Stimulated activated CD8-positive, alpha-beta memory T cell treated with anti-CD3 and anti-CD28 coated beads, Interleukin-12 subunit alpha, Interleukin-12 subunit beta, amount 100 ng/mL, for 4 hours (primary cell): ENCODE data around the gene POC5.

ENCODE experiments used
- DNase-seq: peaks from one replicate; pipeline ENCODE4 v3.0.0-alpha.2; 2020; ENCODE audit warnings: low read depth

The POC5 gene

DNA sequence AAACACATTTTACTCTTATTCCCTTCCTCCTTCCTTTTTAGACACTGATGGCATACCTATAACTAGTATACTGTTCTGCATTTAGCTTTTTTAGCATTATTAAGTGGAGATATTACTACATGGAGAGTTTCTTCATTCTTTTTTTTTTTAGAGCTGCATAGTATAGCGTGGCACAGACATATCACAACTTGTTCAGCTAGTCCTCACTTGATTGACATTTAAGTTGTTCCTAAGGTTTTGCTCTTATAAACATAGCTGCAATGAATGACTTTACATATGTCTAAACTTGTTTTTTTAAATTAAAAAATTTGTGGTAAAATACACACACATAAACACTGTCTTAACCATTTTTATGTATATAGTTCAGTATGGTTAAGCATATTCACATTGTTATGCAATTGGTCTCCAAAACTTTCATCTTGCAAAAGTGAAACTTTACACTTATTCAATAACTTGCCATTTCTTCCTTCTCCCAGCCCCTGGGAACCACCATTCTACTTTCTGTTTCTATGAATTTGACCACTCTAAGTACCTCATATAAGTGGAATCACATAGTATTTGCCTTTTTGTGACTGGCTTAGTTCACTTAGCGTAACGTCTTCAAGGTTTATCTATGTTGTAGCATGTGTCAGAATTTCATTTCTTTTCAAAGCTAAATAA, 57.3 kb downstream of the POC5 start:
- no peak for DNase-seq

DNA sequence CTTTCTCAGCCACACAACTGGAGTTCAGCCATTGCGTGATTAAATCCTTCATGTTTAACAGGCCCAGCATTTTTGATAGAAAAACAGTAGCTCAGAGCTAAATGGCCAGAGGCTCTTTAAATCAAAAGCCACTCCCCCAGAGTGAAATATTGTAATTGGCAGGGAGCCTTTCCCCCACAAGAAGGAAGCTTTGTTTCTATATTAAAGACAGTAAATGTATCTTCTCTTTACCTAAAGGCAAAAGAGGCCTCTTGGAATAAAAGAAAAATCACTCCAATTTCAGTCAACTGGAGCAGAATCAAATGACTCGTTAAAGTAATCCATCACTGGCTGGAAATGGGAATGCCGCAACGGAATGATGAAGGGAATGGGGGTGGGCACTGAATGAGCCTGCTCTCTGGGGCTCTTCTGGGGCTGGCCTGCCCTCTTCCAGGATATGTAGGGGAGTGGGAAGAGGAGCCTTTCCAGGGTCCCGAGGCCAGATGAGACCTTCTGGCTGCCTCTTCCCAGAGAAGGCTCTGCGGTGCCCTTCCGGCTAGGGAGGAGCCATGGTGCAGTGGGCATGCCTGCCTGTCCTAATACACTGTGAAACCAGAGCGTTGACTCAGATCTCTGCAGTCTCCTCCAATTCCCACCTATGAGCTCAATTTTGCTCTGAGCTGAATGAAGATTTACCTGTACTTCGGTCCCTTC, 60.8 kb downstream of the POC5 start:
- no peak for DNase-seq

DNA sequence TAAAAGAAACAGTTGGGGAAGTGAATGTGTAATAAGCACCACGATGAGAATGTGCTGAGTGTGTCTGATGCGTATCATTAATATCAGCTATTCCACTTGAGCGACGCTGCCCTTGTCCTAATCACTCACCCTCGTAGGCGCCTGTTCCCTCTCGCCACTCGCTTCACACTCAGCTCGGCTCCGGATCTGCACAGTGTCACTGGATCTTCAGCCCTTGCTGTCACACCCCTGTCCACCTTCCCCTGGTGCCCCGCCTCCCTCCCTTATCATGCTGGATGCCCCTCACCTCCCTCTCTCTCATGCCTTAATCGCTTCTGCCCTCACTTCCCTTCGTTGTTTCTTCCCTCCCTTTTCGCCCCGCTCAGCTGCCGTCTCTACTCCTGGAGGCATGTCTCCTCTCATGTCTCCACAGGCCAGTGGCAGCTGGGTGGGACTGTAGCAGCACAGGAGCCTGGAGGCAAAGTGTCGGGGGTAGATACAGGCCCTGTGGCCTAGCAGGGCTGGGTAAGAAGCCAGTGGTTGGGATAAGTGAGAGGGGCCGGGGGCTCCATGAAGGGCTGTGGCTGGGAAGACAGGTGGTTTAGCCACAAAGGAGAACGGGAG, 62.4 kb downstream of the POC5 start:
- no peak for DNase-seq

DNA sequence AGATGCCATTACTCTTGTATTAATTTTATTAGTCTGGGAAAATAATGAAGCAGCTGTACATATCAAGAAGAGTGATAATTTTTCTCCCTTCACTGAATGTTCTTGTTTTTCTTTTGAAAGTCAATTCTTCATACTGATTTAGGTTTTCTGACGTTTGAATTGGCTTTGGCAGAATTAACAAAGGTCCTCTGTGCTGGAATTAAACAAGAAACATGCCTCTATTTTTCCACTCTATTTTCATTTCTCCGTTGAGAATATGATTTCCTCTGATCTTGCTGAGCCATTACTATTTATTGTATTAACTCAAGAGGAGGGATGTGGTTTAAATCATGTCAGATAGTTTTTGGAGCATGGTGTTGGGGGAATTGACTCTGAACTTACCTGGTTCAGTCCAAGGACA, 63.7 kb downstream of the POC5 start:
- DNase-seq, result no peak

DNA sequence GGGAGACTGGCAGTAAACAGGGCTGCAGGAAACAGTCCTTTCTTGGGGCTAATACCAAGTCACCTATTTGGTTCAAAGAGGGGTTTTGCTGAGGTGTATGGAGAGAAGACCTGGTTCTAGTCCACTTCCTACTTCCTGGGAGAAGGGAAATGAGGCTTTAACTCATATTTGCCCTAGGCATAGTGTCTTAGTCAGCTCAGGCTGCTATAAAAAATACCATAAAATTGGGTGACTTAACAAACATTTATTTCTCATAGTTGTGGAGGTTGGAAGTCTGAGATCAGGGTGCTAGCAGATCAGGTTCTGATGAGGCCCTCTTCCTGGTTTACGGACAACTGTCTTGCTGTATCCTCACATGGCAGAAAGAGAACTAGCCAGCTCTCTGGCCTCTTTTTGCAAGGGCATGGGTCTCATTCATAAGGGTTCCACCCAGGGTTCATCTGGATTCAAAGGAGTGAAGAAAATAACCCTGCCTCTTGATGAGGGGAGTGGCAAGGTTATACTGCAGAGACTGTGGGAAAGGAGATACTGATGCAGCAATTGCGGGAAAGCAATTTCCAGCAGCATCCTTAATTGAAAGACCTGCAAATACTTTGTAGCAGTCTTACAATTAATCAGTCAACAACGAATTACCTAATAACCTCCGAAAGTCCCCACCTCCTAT, 65.5 kb downstream of the POC5 start:
- no peak for DNase-seq

DNA sequence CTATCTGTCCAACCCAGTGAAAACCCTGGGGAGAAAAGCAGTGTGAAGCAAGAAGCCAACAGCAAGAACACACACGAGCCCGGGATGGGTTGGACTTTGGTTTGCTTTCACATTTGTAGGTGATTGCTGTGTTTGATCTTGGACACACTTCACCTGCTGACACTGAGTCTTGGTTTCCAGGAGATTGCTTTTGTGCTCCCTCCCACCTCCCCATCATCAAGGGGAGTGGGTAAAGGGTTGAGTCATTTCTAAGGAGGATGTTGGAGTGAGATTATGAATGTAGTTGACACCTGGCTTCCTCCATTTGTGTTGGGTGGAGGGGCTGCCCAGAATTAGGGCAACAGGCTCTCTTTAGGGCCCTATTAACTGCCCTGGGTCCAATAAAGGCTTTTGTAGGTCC, 68.5 kb downstream of the POC5 start:
- DNase-seq, result no peak

DNA sequence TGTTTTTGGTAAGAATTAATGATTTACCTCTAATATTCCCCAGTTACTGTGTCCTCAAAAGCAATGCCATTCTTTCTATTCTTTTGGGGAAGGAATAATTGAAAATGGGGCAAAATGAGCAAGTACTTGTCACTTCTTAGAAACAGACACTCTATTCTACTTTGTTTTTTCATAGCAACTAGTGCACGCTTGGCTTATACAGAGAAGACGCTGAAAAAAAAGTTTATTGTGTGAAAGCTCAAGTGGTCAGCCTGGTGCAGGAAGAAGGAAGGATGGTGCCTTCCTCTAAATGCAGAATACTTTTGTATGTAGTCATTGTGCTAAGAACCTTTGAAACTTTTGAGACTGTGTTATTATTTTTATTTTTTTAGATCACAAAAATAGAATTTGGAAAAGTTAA, 76.4 kb downstream of the POC5 start:
- DNase-seq, result no peak

DNA sequence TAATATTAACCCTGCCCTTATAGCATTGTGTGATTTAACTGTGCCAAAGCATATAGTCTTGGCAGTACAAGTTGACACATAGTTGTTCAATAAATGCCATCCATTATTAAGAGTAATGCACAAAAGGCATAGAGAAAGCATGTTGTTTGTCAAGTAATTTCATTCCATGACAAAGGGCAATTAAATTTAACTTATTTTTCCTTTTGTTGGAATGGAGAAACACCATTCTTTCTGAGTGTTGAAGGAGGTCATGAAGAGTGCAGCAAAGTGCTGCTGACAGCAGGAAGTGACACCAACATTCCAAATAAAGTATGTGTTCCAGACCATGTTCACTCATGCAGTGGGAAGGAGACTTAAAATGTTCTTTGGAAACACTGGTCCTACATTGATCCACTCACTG, 76.8 kb downstream of the POC5 start:
- DNase-seq, result no peak

DNA sequence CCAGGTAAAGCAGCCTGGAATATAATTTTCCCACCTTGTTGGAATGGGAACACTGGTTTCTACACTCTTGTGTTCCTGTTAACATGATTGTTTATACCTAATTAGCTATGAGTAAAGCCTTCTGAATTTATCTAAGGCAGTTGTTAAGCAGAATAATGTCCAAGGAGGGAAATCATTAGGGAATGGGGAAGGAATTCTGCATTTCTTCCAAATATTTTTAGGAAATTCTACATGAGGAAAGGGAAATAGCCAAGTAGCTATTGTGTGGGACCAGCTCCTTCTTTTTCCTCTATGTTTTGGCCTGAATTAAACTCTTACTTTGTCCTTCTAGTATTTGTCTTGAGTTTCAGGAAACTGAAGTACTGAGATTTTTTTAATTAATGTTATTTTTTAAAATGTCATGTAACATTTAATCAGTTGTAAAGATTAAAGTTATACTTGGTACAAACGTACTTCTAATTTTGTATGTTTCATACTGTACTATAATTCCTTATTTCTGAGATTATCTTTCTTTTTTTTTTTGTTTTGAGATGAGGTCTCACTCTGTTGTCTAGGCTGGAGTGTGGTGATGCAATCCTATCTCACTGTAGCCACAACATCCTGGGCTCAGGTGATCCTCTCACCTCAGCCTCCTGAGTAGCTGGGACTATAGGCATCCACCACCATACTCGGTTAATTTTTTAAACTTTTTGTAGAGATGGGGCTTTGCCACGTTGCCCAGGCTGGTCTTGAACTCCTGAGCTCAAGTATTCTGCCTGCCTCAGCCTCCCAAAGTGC, 77.5 kb downstream of the POC5 start:
- DNase-seq, result no peak

DNA sequence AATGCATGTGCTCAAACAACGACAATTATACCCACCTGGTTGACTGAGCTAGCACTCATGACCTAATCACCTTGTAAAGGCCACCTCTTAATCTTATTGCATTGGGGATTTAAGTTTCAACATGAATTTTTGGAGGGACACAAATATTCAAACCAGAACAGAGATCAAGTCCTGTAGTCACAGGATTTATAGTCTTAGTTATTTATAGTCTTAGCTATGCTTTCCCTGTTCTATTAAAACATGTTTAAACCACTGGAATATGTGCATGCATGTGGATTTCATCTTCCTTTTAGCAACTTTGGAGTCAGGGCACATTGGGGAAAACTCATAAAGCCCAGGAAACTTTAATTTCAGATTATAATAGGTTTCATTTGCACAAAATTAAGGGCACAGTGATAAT, 79.3 kb downstream of the POC5 start:
- no peak for DNase-seq

DNA sequence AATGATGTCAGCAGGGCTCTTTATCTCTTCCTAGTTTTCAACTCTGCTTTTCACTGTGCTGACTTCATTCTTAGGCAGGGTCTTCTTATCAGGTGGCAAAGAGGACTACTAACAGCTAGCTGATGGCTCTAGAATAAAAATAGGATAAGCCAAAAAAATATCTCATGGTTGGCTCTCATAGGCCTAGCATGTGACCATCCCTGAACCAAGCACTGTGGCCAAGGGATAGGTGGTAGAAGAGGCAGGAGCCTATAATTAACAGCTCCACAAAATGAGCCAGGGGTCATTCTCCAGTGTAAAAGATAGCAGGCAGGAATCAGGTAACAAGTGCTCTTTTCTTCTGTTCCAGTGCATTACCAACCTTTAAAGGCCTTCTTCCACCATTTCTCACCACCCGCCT, 84.9 kb downstream of the POC5 start:
- DNase-seq, result no peak

DNA sequence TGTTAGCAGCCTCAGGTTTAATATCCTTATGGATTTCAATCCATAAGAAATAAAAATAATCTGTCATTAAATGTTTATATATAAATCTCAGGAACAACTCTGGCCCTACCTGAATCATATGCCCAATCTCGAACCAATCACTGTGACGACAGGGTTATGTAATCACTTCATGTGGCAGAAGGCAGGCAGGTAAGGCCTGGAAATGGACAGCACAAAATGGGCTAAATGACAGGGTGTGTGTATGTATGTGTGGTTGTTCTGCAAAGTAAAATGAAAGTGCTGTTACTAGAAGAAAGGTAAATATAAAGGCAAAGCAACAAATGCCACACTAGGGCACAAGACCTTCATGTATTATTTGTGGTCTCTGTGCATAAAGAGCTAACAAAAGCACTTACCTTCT, 86.4 kb downstream of the POC5 start:
- no peak for DNase-seq

DNA sequence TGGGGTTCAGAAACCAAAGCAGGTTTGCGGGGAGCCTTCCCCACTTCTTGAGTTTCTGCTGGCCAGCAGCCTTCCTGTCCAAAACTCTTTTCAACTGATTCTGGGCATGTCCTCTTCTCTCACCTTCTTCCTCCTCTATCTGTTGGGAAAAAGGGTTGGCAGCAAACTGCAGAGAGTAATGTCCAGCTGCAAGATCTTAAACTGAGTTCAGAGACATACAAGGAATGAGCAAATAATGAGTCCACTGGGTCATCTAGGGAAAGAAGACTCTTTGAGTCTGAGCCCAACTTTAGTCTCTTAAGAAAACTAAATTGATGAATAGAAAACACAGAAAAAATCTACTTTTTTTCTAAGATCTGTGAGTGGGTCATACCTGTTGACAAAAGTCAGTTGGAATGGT, 89.4 kb downstream of the POC5 start:
- DNase-seq, result no peak

DNA sequence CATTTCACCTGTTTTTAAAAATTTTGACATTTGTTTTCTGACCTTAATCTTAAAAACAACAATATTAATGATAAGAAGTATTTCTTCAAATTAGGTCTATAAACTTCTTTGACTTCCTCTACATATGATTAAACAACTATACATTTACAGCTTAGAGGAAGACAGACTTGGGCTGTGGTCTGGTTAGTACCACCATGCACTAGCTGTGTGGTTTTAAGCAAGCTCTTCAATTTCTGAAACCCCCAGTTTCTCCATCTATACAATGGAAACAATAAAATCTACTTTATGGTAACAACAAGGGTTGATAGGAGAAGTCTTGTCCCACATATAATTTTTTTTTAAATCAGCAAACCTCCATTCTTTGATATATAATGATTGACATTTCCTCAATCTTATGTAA, 90.3 kb downstream of the POC5 start:
- no peak for DNase-seq
